Breast epithelium (tissue), 3 donors: ENCODE measurements around the gene GREB1.

ENCODE experiments used
- POLR2A ChIP-seq: fragments of 450-650 bp; IDR thresholded peaks from one replicate; pipeline ENCODE4 v1.6.1; 2016; ENCODE audit warnings: antibody characterized with exemption, mild to moderate bottlenecking, moderate library complexity
- POLR2AphosphoS5 ChIP-seq, 3 donors: sonication (generic); formaldehyde crosslinking; IDR thresholded peaks; one replicate each; pipeline ENCODE4 v1.6.1; 2017; ENCODE audit warnings: antibody characterized with exemption in 3 of 3
- TF ChIP-seq, protein P1 (sequence below), 3 donors: fragments of 450-650 bp; IDR thresholded peaks; one replicate each; pipeline ENCODE4 v1.5.1; 2016 to 2017; ENCODE audit warnings: antibody characterized with exemption in 3 of 3, mild to moderate bottlenecking in 3 of 3, moderate library complexity in 3 of 3

GRCh38 chr2:11610624-11611242 lies 76.9 kb downstream of the GREB1 start:
- TF ChIP-seq, protein P1, sequence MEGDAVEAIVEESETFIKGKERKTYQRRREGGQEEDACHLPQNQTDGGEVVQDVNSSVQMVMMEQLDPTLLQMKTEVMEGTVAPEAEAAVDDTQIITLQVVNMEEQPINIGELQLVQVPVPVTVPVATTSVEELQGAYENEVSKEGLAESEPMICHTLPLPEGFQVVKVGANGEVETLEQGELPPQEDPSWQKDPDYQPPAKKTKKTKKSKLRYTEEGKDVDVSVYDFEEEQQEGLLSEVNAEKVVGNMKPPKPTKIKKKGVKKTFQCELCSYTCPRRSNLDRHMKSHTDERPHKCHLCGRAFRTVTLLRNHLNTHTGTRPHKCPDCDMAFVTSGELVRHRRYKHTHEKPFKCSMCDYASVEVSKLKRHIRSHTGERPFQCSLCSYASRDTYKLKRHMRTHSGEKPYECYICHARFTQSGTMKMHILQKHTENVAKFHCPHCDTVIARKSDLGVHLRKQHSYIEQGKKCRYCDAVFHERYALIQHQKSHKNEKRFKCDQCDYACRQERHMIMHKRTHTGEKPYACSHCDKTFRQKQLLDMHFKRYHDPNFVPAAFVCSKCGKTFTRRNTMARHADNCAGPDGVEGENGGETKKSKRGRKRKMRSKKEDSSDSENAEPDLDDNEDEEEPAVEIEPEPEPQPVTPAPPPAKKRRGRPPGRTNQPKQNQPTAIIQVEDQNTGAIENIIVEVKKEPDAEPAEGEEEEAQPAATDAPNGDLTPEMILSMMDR (IDR thresholded peaks at IDR 0.05): no peak
- no peak for TF ChIP-seq POLR2A
- no peak for TF ChIP-seq POLR2AphosphoS5 (IDR thresholded peaks at IDR 0.05)
